Neural crest cell (in vitro differentiated cells): ENCODE results near the gene GATA2. TPM values are rescaled to one million over a fixed set of nuclear protein-coding genes. Genes with fewer than 3 reads are reported as not detected.

Experiments
- DNase-seq: peaks from one replicate; pipeline ENCODE4 v3.0.0; 2021; ENCODE audit warnings: low read depth, mixed read lengths, low spot score
- H3K27ac Mint-ChIP-seq: one replicate; pipeline ENCODE4 v1.8.0; 2021; ENCODE audit warnings: mild to moderate bottlenecking, mixed read lengths; ENCODE audit not compliant: unreplicated experiment
- H3K27me3 Mint-ChIP-seq: 2 replicates; pipeline ENCODE4 v1.8.0; 2021; ENCODE audit warnings: low read depth, mild to moderate bottlenecking, mixed read lengths
- H3K36me3 Mint-ChIP-seq: 2 replicates; pipeline ENCODE4 v1.8.0; 2021; ENCODE audit warnings: low read depth, mild to moderate bottlenecking, mixed read lengths
- H3K4me1 Mint-ChIP-seq: 2 replicates; pipeline ENCODE4 v1.8.0; 2021; ENCODE audit warnings: mixed read lengths
- H3K4me3 Mint-ChIP-seq: one replicate; pipeline ENCODE4 v1.8.0; 2021; ENCODE audit warnings: mild to moderate bottlenecking, mixed read lengths
- H3K9me3 Mint-ChIP-seq: 2 replicates; pipeline ENCODE4 v1.8.0; 2021; ENCODE audit warnings: mixed read lengths
- CTCF ChIP-seq: fragments of 200-600 bp; sonication (generic); conservative IDR thresholded peaks from 2 replicates; pipeline ENCODE4 v1.5.0; 2021; ENCODE audit warnings: antibody characterized with exemption, mild to moderate bottlenecking
- total RNA-seq: library from RNA; stranded (reverse); gene quantifications from 2 replicates; pipeline ENCODE4 v1.2.1, GENCODE V29; 2021

The GATA2 gene
- total RNA-seq, 1 donor from 2014 or later = 0.30 TPM

- TF ChIP-seq CTCF = no peak
- DNase-seq = peak; percentile 67
- peaks cover 20% of the 10 kb centered on the region for H3K4me1 Mint-ChIP-seq
- H3K27ac Mint-ChIP-seq = no peak overlapping the region
- H3K27me3 Mint-ChIP-seq = peaks cover 97% of the 10 kb centered on the region
- no peaks in the 10 kb centered on the region for H3K9me3 Mint-ChIP-seq
- H3K36me3 Mint-ChIP-seq = no peaks in the 10 kb centered on the region
- H3K4me3 Mint-ChIP-seq = no peak overlapping the region
Observed at GRCh38 chr3:128487813-128488635, 5.0 kb downstream of the GATA2 start.

- Mint-ChIP-seq H3K36me3 (no peaks in the 10 kb centered on the region), H3K27ac (no peak overlapping the region), H3K4me1 (peaks cover 24% of the 10 kb centered on the region), H3K4me3 (no peak overlapping the region), H3K9me3 (no peaks in the 10 kb centered on the region), H3K27me3 (peaks cover 97% of the 10 kb centered on the region)
- TF ChIP-seq CTCF = no peak
- DNase-seq = no peak
Observed at GRCh38 chr3:128487538-128487812, 5.5 kb downstream of the GATA2 start.

GRCh38 chr3:128486681-128487537 is 6.1 kb downstream of the GATA2 start:
- H3K27ac Mint-ChIP-seq = no peak overlapping the region
- DNase-seq = no peak
- H3K9me3 Mint-ChIP-seq = no peaks in the 10 kb centered on the region
- no peaks in the 10 kb centered on the region for H3K36me3 Mint-ChIP-seq
- peaks cover 30% of the 10 kb centered on the region for H3K4me1 Mint-ChIP-seq
- TF ChIP-seq CTCF = no peak
- peak overlapping the region; percentile 50 for H3K4me3 Mint-ChIP-seq
- H3K27me3 Mint-ChIP-seq = peaks cover 97% of the 10 kb centered on the region

GRCh38 chr3:128486205-128486628 is 6.8 kb downstream of the GATA2 start:
- Mint-ChIP-seq H3K4me1 (peaks cover 32% of the 10 kb centered on the region), H3K36me3 (no peaks in the 10 kb centered on the region), H3K4me3 (peak overlapping the region; percentile 50), H3K27me3 (peaks cover 97% of the 10 kb centered on the region), H3K9me3 (no peaks in the 10 kb centered on the region), H3K27ac (no peak overlapping the region)
- DNase-seq = no peak
- no peak for TF ChIP-seq CTCF

- Mint-ChIP-seq H3K4me1 (peaks cover 32% of the 10 kb centered on the region), H3K27ac (no peak overlapping the region), H3K9me3 (no peaks in the 10 kb centered on the region), H3K36me3 (no peaks in the 10 kb centered on the region), H3K4me3 (no peak overlapping the region), H3K27me3 (peaks cover 97% of the 10 kb centered on the region)
- TF ChIP-seq CTCF = no peak
- no peak for DNase-seq
Observed at GRCh38 chr3:128485282-128486204, 7.5 kb downstream of the GATA2 start.
